ENCODE data around the gene SERTAD1.
"Not testable (repeated sequence)": the region's sequence is repeated elsewhere in the genome, so short reads cannot be mapped to it uniquely, and the experiment has no call there.

Gene SERTAD1

GRCh38 chr19:40420766-40421765 is 4.7 kb downstream of the SERTAD1 start:
- peak; percentile 71 for DNase-seq

- no peak for DNase-seq
Measured at GRCh38 chr19:40420451-40420765, 5.4 kb downstream of the SERTAD1 start.

GRCh38 chr19:40419780-40420179 is 6.0 kb downstream of the SERTAD1 start:
- no peak for DNase-seq

- no peak for DNase-seq
Measured at GRCh38 chr19:40419066-40419612, 6.7 kb downstream of the SERTAD1 start.

GRCh38 chr19:40418040-40418439 is 7.8 kb downstream of the SERTAD1 start:
- no peak for DNase-seq

- no peak for DNase-seq
Measured at GRCh38 chr19:40417643-40417981, 8.2 kb downstream of the SERTAD1 start.

- DNase-seq: no peak
Measured at GRCh38 chr19:40416918-40417642, 8.7 kb downstream of the SERTAD1 start.

- no peak for DNase-seq
Measured at GRCh38 chr19:40415768-40416167, 10.0 kb downstream of the SERTAD1 start.

- no peak for DNase-seq
Measured at GRCh38 chr19:40414542-40415535, 11.0 kb downstream of the SERTAD1 start.

- no peak for DNase-seq
Measured at GRCh38 chr19:40413291-40413845, 12.4 kb downstream of the SERTAD1 start, which contains the start of gene PRX. Gene PRX (minus strand): TSS chr19:40413378. CDS start chr19:40407932, 5,446 bp downstream.

GRCh38 chr19:40412866-40413265 is 12.9 kb downstream of the SERTAD1 start:
- no peak for DNase-seq

- no peak for DNase-seq
Measured at GRCh38 chr19:40411958-40412499, 13.8 kb downstream of the SERTAD1 start.

- DNase-seq: no peak
Measured at GRCh38 chr19:40411125-40411842, 14.5 kb downstream of the SERTAD1 start.

- no peak for DNase-seq
Measured at GRCh38 chr19:40410030-40410389, 15.8 kb downstream of the SERTAD1 start.

- DNase-seq: not testable (repeated sequence)
Measured at GRCh38 chr19:40408598-40408925, 17.2 kb downstream of the SERTAD1 start.

- DNase-seq: no peak
Measured at GRCh38 chr19:40407714-40408597, 17.8 kb downstream of the SERTAD1 start.

- DNase-seq: peak; percentile 30
Measured at GRCh38 chr19:40403262-40403984, 22.4 kb downstream of the SERTAD1 start.

- no peak for DNase-seq
Measured at GRCh38 chr19:40400559-40400958, 25.2 kb downstream of the SERTAD1 start.

- peak; percentile 7 for DNase-seq
Measured at GRCh38 chr19:40398417-40399131, 27.2 kb downstream of the SERTAD1 start.

All from NCI-H1105 (cell line).